GM19239 (cell line): ENCODE data around the gene ESR1.
"Not testable (repeated sequence)": the region's sequence is repeated elsewhere in the genome, so short reads cannot be mapped to it uniquely, and the experiment has no call there.

Source experiments
- DNase-seq: peaks from one replicate; pipeline ENCODE4 v3.0.0; 2011; ENCODE audit warnings: low spot score; ENCODE audit not compliant: insufficient read length
- FAIRE-seq: peaks from 2 replicates; lab custom pipeline; 2011; peaks lifted over from hg19 to GRCh38; lab: Jason Lieb, UNC

The ESR1 gene

DNA sequence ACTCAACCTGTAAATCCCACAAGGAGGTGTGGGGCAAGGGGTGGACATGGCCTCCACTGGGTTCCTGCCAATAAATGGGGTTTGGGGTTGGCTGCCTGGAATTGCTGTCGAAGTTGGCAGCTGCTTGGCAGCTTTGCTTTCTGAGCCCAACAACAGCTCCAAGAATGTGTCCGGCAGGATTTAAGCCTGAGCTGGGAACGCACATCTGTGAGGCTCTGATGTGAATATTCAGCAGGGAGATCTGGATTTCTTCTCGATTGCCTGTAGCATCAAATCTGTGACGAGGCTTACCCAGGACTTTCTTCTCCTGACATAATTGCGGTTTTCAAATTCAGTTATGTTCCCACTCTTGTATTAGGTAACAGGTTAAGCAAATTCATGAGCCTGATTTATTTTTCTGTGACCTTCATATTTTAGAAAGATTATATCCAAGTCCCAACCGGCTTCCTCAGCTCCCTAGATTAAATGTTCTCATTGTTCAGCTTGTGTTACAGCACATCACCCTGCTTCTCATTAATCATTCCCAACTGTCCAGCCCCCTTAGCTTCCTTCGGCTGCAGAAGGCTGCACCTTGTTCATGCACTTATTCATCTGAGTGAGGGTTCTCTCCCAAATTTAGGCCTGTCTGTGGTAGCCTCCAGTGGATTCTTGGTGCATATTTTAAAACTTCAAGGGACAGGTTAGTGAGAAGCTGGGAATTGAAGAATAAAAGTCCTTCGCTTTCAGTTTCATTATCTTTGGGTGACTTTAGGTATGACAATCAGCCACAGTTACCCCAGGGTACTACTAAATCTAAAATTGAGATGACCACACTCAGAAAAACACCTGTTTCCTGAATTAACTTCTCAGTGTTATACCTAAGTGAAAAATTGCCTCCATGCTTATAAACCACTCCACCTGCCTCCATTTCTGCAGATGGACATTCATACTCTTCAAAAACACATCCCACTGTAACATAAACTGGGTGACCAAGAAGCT is 310.0 kb downstream of the ESR1 start:
- FAIRE-seq (no peak), DNase-seq (no peak)

DNA sequence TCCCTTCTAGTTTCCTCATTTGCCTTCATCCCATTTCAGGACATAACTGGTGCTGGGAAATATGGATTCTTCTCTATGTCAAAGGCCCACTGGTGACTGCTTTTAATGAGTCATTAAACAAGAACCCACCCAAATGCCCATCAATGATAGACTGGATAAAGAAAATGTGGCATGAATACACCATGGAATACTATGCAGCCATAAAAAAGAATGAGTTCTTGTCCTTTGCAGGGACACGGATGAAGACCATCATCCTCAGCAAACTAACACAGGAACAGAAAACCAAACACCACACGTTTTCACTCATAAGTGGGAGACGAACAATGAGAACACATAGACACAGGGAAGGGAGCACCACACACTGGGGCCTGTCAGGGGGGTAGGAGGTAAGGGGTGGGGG is 310.7 kb downstream of the ESR1 start:
- DNase-seq (no peak), FAIRE-seq (no peak)

DNA sequence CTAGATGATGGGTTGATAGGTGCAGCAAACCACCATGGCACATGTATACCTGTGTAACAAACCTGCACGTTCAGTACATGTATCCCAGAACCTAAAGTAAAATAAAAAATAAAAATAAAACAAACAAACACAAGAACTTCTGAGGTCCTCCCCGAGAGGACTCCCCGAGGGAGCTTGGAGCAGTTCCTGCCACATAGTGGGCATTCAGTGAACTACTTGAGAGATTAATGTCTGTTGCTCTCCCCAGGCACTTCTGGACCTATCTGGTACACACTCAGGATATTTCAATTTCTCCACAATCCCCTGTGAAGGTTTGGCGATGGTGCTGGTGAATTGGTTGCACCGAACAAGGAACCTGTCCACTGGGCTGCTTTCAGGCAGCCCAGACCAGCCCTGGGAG is 311.2 kb downstream of the ESR1 start:
- FAIRE-seq (no peak), DNase-seq (no peak)

DNA sequence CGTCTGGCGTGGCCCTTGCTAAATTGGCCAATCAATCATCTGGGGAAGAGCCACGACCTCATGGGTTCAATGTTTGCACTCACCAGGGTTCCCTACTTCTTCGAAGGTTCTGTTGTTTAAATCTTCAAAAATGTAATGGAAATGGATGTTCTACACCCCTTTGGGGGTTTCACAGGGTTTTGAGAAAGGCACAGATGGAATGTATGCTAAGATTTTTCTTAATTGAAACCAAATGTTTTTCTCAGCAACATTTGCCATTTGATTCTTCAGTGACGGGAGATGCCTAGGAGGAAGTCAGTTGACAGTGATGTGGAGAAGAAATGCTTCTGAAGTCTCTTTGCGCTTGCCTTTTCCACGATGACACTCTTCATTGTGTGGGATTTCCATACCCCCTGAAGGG is 312.3 kb downstream of the ESR1 start:
- FAIRE-seq: no peak
- DNase-seq: no peak

DNA sequence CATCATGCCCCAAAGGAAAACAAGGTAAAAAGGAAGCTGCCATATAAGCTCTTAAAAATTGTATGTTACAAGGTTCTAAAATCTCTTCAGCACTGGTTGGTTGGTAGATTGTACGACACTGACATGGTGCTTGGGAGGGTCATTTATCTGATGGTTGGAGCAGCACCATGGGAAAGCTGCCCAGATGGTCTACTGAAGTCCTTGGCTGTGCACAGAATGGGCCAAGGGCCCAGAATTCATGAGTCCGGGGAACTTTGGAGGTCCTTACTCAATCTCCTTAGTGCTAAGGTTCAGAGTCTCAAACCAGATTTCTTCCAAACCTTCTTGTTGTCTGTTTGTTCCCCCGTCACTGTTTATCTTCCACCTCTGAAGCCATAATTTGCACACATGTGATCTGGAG is 314.4 kb downstream of the ESR1 start:
- DNase-seq: no peak
- FAIRE-seq: no peak

DNA sequence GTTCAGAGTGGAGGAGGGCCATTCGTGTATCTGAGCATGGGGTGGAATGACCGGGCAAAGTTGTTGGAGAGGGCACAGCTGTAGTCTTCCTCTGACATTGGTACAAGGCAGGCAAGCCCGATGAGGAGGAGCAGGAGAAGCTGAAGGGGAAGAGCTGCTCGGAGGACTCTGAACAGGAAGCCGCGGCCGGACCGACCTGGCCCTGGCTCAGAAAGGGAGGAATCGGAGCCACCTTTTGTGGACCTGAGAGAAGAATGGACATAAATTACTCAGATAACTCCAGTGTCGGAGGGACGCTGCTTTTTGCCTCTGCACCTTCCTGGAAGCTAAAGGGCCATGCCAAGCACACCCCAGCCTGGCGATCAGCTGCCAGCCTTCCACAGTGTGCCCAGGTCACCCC is 315.0 kb downstream of the ESR1 start:
- no peak for FAIRE-seq
- DNase-seq: no peak

DNA sequence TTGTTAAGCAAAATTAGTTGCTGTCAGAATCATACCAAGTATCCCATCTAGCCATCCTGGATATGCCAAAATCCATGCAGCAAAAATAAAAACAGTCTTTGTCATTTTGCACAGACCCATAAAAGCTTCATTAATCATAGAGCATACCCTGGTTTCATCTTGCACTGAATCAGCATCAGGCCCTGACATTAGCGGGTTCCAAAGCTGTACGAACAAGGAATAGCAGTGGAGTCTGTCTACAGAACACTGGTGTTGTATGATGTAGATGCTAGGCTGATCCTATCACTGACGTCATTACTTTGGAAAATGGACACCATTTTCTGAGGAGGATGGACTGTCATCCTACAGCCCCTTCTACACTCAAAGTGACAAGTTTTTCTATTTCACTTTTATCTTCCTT is 315.6 kb downstream of the ESR1 start:
- DNase-seq: no peak

DNA sequence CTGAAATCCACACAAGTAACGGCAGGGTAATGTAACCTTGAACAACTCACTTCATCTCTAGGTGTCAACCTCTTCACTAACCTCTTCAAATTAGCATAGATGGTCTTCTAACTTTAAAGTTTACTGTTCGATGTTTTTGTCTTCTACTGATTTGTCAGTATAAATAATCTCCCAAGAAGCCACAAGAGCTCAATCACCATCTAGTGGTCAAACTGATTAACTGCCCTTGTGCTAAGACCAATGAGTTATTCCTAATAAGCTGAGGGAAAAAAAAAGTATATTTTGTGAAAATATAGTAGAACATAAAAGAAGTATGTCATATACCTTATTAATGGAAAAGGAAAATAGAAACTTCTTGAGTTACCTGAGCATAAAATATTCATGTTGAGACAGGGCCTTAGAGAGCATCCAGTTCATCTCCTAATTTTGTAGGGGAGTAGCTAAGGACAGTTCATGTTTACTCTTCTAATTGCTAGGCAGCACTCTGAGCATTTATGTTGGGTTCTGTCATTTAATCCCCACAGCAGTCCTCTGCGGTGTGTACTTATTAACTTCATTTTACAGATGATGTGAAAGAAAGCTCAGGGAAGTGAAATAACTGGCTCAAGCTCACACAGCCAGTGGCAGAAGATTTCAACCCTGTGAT is 317.1 kb downstream of the ESR1 start:
- peak; percentile 82 for FAIRE-seq
- DNase-seq: peak; percentile 18

More for the DNA sequence above, 315.6 kb downstream of the ESR1 start:
- no peak for FAIRE-seq

DNA sequence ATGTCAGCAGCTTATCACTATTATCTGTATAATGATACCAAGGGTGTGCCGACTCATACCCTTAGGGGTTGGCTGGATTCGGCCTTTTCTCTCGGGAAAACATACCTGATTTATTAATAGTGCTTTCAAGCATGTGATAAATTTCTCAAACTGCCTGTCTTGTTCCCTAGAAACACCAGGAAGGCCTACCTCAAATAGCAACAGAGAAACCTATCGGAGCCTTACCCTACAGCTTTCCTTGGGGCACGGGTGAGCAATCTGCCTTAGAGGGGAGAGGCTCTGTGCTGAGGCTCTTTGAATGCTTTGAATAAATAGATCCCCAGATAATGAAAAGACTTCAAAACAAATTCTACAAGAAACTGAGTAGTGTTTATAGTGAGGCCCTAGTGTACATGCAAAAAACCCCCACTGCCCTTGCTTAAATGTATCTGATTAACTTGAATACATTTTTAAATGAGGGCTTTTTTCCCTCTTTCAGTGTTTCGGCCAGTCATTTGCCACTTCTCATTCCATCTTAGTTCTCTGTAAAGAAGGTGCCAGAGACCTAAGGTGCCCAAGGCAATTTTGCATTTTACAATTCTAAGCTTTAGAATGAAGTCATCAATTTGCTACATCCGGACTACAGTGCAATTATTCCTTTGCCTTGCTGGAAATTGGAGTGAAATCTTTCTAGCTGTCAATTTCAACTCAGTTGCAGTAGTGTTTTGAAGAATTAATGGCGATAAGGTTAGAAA is 320.1 kb downstream of the ESR1 start:
- DNase-seq (no peak), FAIRE-seq (no peak)

DNA sequence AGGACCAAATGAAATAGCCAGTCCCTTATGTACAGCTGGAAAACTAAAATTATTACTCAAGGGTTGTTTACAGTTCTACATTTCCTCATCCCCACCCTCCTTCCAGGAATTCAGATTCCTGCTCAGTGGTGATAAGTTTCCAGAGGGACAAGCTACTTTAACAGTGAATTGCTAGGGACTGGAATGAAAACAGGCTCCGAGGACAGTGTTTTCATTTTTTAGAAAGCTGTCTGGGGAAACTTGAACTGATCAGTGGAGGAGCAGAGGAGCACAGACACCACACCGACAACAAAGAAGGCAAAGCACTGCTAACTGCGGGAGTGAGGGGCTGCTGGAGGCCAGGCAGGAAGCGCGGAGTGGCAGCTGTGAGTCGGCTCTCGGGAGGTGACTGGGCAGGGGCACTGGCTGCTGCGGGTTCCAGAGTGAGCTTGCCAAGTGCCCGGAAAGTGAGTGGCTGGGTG is 322.2 kb downstream of the ESR1 start:
- FAIRE-seq (no peak), DNase-seq (no peak)

DNA sequence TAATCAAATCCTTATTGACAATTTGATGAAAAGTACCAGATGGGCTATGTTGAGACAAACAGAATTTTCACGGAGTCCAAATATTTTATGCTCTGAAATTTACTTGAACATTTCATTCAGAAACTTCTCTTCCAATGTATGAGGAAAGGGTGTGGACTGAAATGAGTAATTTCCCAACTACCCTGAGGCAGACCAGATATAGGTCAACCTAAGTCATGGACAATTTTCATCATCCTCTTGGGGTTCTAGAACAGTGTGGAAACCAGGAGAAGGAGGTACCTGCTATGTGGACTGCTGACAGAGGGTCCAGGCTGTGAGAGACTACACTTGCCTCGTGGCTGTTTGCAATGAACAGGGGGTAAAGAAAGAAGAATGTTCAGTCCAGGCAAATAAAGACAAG is 323.0 kb downstream of the ESR1 start:
- DNase-seq: no peak
- no peak for FAIRE-seq

DNA sequence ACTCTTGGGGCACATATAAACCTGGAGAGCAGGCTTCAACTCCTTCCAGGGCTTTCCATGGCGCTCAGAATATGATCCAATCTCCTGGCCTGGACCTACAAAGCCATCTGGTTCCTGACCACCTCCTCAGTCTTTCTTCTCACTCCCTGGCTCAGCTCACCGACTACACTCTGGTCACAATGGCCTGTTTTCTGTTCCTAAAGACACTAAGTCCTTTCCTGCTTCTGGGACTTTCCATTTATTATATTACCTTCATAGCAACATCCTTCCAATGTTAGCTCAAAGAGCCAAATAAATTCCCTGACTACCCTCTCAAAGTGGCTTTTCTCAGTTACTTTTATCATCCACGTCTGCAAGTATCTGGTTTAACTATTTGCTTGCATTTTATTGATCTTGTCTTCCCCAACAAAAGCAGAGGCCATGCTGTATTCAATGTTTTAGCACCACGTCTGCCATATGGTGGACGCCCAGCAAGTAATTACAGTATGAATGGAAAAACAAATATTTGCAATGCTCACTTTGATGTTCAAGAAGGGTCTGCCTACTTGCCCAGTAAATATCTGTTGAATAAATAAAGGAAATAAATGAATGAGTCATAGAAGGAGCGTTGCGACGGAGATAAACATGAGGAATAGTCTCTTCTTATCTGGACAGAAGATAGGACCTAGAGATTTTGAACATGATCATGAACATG is 328.4 kb downstream of the ESR1 start:
- no peak for DNase-seq
- FAIRE-seq: no peak

DNA sequence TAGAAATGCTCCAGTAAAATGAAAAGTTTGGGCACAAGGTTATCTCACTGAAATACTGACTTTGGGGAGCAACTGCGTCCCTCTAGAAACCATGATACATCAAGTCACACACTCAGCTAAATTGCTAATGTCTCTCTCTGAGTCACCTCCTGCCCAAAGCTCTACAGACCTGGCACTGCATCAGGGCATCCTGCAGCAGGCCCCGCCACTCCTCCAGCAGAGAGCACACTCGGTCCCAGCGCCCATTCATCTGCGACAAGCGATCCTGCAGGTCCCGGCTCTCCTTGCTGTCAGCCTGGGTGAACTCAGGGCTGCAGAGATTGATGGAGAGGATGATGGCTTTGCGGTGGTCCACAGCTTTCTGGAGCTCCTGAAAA is 329.0 kb downstream of the ESR1 start:
- DNase-seq (no peak), FAIRE-seq (no peak)

DNA sequence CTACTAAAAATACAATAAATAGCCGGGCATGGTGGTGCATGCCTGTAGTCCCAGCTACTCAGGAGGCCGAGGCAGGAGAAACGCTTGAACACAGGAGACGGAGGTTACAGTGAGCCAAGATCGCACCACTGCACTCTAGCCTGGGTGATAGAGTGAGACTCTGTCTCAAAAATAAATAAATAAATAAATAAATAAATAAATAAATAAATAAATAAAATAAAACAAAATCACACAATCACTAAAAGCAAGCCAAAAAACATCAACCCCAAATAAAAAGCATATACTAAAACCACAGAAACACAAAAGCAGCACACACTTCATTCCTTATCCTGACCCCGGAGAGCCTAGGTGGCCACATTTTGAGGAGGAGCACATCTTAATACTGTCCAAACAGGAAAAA is 330.9 kb downstream of the ESR1 start:
- not testable (repeated sequence) for DNase-seq, FAIRE-seq

DNA sequence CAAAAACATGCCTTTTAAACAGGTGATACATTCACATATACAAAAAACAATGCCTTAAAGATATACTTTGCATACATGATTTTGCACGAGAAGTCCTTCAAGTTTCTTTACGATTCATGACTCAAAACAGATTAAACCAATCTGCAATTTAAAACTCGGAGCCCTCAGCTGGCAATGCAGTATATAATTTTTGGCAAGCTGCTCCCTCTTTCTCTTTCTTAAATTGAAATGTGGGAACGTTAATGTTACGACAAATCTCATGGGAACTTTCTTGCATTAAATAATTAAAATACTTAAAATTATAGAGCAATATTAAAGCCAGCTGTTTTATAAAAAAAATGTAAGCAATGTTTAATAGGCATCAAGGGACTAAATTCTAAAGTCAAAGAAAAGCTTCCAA is 334.6 kb downstream of the ESR1 start:
- DNase-seq: no peak
- FAIRE-seq: no peak

DNA sequence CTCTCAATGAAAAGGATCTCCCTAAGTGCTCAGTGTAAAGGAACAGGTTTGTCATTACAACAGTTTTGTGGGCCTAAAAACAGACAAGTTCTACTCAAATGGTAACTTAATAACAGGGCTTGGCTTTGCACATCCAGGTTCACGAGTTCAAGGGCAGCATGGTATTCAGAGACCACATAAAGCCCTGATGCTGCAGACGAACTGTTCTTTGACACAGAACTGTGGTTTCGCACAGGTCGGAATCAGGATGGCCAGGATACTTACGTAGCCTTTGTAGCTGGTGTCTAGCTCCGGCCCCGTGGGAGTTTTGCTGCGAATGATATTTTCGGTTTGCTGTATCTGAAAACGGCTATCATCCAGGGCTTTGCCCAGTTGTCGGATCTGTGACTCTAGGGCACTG is 335.9 kb downstream of the ESR1 start:
- FAIRE-seq: no peak

DNA sequence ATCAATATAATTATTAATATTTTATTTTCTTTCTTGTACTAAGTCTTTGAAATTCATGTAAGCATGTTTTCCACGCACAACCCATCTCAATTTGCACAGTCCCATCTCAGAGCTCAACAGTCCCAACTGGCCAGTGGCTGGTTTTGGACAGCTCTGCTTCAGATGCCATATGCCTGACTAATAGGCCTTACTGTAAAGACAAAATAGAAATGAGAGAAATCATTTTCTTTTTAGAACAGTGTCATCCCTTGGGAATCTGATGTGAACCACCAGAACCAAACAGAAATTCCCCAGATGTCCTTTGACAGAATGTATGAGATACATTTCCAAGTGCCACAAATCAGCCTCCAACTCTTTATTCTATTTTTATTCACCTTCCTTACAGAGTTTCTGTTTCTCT is 338.9 kb downstream of the ESR1 start:
- no peak for FAIRE-seq
- no peak for DNase-seq

More for the DNA sequence above, 335.9 kb downstream of the ESR1 start:
- no peak for DNase-seq

DNA sequence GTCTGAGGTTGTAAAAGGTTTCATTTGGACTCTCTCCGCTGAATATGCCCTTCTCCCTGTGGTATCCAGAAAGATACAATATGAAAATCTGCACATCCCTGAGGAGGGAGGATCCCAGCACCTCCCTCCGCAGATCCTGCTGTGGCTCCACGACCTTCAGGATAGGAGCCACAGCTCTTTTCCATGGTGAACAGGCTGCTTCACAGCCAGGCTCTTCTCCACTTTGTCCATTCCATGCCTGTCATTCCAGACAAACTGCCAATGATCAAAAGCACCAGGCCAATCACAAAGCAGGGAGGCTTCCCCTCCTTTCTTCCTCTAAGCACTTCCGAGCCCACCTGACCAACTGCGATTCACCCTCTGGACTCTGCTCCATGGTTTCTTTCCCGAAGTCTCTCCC is 339.8 kb downstream of the ESR1 start:
- FAIRE-seq: no peak
- DNase-seq: no peak

DNA sequence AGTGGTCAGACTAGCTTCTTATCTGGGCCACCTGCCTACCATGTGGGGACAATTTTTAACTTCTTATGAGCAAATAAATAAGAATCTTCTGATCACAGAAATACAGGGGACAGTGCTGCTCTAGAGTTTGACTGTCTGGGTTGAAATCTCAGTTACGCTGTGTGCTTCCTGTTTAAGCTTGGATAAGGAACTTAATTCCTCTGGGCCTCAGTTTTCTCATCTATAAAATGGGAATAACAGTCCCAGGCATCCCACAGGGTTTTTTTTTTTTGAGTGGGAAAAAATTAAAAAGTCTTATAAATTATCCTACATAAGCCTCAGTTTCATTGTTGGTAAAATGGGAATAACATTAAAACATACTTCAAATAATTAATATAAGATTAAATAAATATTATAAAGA is 340.9 kb downstream of the ESR1 start:
- FAIRE-seq (no peak), DNase-seq (no peak)

DNA sequence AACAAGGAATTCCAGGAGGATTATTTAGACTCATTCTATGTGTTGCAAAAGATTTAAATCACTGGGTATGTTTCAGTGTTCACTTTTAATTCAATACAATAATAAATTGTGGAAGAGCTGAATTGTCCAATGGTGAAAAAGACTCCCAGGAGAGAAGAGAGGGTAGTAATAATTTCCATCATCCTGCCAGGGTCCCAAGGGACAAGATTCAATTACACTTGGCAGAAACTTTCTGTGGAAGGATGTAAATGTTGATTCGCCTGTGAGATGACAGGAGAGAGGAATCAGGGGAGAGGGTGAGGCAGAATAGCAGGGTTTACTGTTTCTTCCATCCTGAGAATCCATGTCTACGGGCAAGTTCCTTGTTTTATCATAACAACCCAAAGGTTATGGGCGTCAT is 342.7 kb downstream of the ESR1 start:
- DNase-seq (no peak), FAIRE-seq (no peak)
